ENCODE data around the gene PDE6H. TPM values are rescaled to one million over a fixed set of nuclear protein-coding genes. Genes with fewer than 3 reads are reported as not detected.
A peak's percentile ranks its signal among the peaks of the same experiment; 100 is the strongest.

The PDE6H gene
- total RNA-seq, 3 donors from 2014 or later, result 0.55 TPM; not detected in 2

GRCh38 chr12:14931359-14931758, 41.5 kb upstream of the PDE6H start:
- TF ChIP-seq CTCF (IDR thresholded peaks at IDR 0.05), result no peak
- intact Hi-C loops (cut with DNase I, micrococcal nuclease), result no loop called here
- Histone ChIP-seq H3K4me3 (no peak overlapping the region), H3K36me3 (ENCODE audit: low read depth) (no peaks in the 10 kb centered on the region), H3K9me3 (no peaks in the 10 kb centered on the region), H3K4me1 (ENCODE audit: low read depth) (peaks cover 10% of the 10 kb centered on the region)
- ATAC-seq (no peak), DNase-seq (no peak)

- no peak for ATAC-seq
- intact Hi-C loops (cut with DNase I, micrococcal nuclease), result no loop called here
- H3K4me1 ChIP-seq (ENCODE audit: low read depth), result peaks cover 10% of the 10 kb centered on the region
- no peak for DNase-seq
- TF ChIP-seq CTCF (IDR thresholded peaks at IDR 0.05), result no peak
- no peaks in the 10 kb centered on the region for H3K36me3 ChIP-seq (ENCODE audit: low read depth)
- no peak overlapping the region for H3K4me3 ChIP-seq
- H3K9me3 ChIP-seq, result no peaks in the 10 kb centered on the region
Measured at GRCh38 chr12:14931791-14932560, 40.9 kb upstream of the PDE6H start.

GRCh38 chr12:14934511-14934910, 38.3 kb upstream of the PDE6H start:
- peaks cover 10% of the 10 kb centered on the region for H3K4me1 ChIP-seq (ENCODE audit: low read depth)

GRCh38 chr12:14935031-14935430, 37.8 kb upstream of the PDE6H start:
- peak; percentile 94 for ATAC-seq
- Histone ChIP-seq H3K36me3 (ENCODE audit: low read depth) (no peaks in the 10 kb centered on the region), H3K4me1 (ENCODE audit: low read depth) (peaks cover 10% of the 10 kb centered on the region), H3K9me3 (no peaks in the 10 kb centered on the region), H3K4me3 (no peak overlapping the region)
- no peak for TF ChIP-seq CTCF (IDR thresholded peaks at IDR 0.05)
- peak in 1 of 3 donors; percentile 62 for DNase-seq
- intact Hi-C loops (cut with DNase I, micrococcal nuclease), result no loop called here

More at GRCh38 chr12:14934511-14934910, 38.3 kb upstream of the PDE6H start:
- intact Hi-C loops (cut with DNase I, micrococcal nuclease), result no loop called here
- Histone ChIP-seq H3K9me3 (no peaks in the 10 kb centered on the region), H3K4me3 (no peak overlapping the region), H3K36me3 (ENCODE audit: low read depth) (no peaks in the 10 kb centered on the region)
- ATAC-seq, result peak; percentile 6
- no peak for TF ChIP-seq CTCF (IDR thresholded peaks at IDR 0.05)
- no peak for DNase-seq

- ATAC-seq (no peak), DNase-seq (peak in 1 of 3 donors; percentile 46)
- H3K36me3 ChIP-seq (ENCODE audit: low read depth), result no peaks in the 10 kb centered on the region
- H3K4me3 ChIP-seq, result no peak overlapping the region
- intact Hi-C loops (cut with DNase I, micrococcal nuclease), result no loop called here
- peaks cover 10% of the 10 kb centered on the region for H3K4me1 ChIP-seq (ENCODE audit: low read depth)
- no peaks in the 10 kb centered on the region for H3K9me3 ChIP-seq
- TF ChIP-seq CTCF (IDR thresholded peaks at IDR 0.05), result no peak
Measured at GRCh38 chr12:14936224-14936861, 36.5 kb upstream of the PDE6H start.
